ENCODE data around the gene ZFYVE19.
A peak's percentile ranks its signal among the peaks of the same experiment; 100 is the strongest.

The ZFYVE19 gene

GRCh38 chr15:40807028-40807887 lies at the start of gene ZFYVE19, which contains the start of gene DNAJC17:
TSS of gene ZFYVE19 (plus strand) at chr15:40807089. CDS start at chr15:40807590, 501 bp downstream.
TSS of gene DNAJC17 (minus strand) at chr15:40807473. CDS start at chr15:40807446, 27 bp downstream.
- DNase-seq (ENCODE audit: low read depth in 2 of 2), result peak; percentile 90 to 93

- no peak for DNase-seq (ENCODE audit: low read depth in 2 of 2)
Measured at GRCh38 chr15:40759961-40760360, 46.9 kb upstream of the ZFYVE19 start.

- DNase-seq (ENCODE audit: low read depth in 2 of 2), result no peak
Measured at GRCh38 chr15:40762919-40763800, 43.7 kb upstream of the ZFYVE19 start.

GRCh38 chr15:40763801-40764628 lies 42.9 kb upstream of the ZFYVE19 start, which contains the start of gene GCHFR:
TSS of gene GCHFR (plus strand) at chr15:40764068. CDS start at chr15:40764181, 113 bp downstream.
- DNase-seq (ENCODE audit: low read depth in 2 of 2), result peak in 1 of 2 donors; percentile 62

GRCh38 chr15:40764629-40765103 lies 42.2 kb upstream of the ZFYVE19 start:
- no peak for DNase-seq (ENCODE audit: low read depth in 2 of 2)

GRCh38 chr15:40766194-40766815 lies 40.6 kb upstream of the ZFYVE19 start:
- DNase-seq (ENCODE audit: low read depth in 2 of 2), result no peak

- no peak for DNase-seq (ENCODE audit: low read depth in 2 of 2)
Measured at GRCh38 chr15:40766906-40767837, 39.7 kb upstream of the ZFYVE19 start.

- DNase-seq (ENCODE audit: low read depth in 2 of 2), result no peak
Measured at GRCh38 chr15:40767838-40768500, 38.9 kb upstream of the ZFYVE19 start.

GRCh38 chr15:40768521-40769273 lies 38.2 kb upstream of the ZFYVE19 start:
- DNase-seq (ENCODE audit: low read depth in 2 of 2), result no peak

GRCh38 chr15:40769274-40770146 lies 37.4 kb upstream of the ZFYVE19 start, which contains the start of gene C15orf62:
TSS of gene C15orf62 (plus strand) at chr15:40769980. CDS start at chr15:40770496, 516 bp downstream.
- DNase-seq (ENCODE audit: low read depth in 2 of 2), result peak; percentile 80

GRCh38 chr15:40770147-40770721 lies 36.7 kb upstream of the ZFYVE19 start:
- DNase-seq (ENCODE audit: low read depth in 2 of 2), result no peak

GRCh38 chr15:40771242-40771641 lies 35.6 kb upstream of the ZFYVE19 start:
- no peak for DNase-seq (ENCODE audit: low read depth in 2 of 2)

- DNase-seq (ENCODE audit: low read depth in 2 of 2), result no peak
Measured at GRCh38 chr15:40772014-40772413, 34.9 kb upstream of the ZFYVE19 start.

GRCh38 chr15:40773496-40773895 lies 33.4 kb upstream of the ZFYVE19 start:
- DNase-seq (ENCODE audit: low read depth in 2 of 2), result no peak

GRCh38 chr15:40773902-40774301 lies 33.0 kb upstream of the ZFYVE19 start:
- no peak for DNase-seq (ENCODE audit: low read depth in 2 of 2)

GRCh38 chr15:40775007-40775406 lies 31.9 kb upstream of the ZFYVE19 start:
- no peak for DNase-seq (ENCODE audit: low read depth in 2 of 2)

All from stimulated activated CD8-positive, alpha-beta memory T cell treated with anti-CD3 and anti-CD28 coated beads, Interleukin-7, amount 100 ng/mL, for 4 hours (primary cell).